Activated CD4-positive, alpha-beta memory T cell treated with anti-CD3 and anti-CD28 coated beads, Interleukin-2, amount 10 ng/mL, durations not matched to agents 7 days and 5 days (primary cell): ENCODE results near the gene SNRK. TPM values are rescaled to one million over a fixed set of nuclear protein-coding genes. Genes with fewer than 3 reads are reported as not detected.
A peak's percentile ranks its signal among the peaks of the same experiment; 100 is the strongest.

ENCODE experiments used
- CTCF ChIA-PET: fragments of 350-600 bp; sonication (Branson Sonifier 250); formaldehyde crosslinking; loops from one replicate; lab custom pipeline; 2021; ENCODE audit warnings: antibody characterized with exemption, inconsistent platforms; lab: Charles Lee
- POLR2A ChIA-PET: fragments of 350-600 bp; sonication (Branson Sonifier 250); formaldehyde crosslinking; loops from one replicate; lab custom pipeline; 2021; ENCODE audit warnings: antibody characterized with exemption; lab: Charles Lee
- DNase-seq: peaks from one replicate; pipeline ENCODE4 v3.0.0-alpha.2; 2020
- H3K27ac Mint-ChIP-seq: one replicate; pipeline ENCODE4 v1.8.0; 2021; ENCODE audit warnings: mild to moderate bottlenecking, mixed read lengths
- H3K27me3 Mint-ChIP-seq: one replicate; pipeline ENCODE4 v1.8.0; 2021; ENCODE audit warnings: mixed read lengths
- H3K36me3 Mint-ChIP-seq: one replicate; pipeline ENCODE4 v1.8.0; 2021; ENCODE audit warnings: low read depth, mixed read lengths
- H3K4me1 Mint-ChIP-seq: one replicate; pipeline ENCODE4 v1.8.0; 2021; ENCODE audit warnings: mixed read lengths
- H3K4me3 Mint-ChIP-seq: one replicate; pipeline ENCODE4 v1.8.0; 2021; ENCODE audit warnings: mild to moderate bottlenecking, mixed read lengths
- H3K9me3 Mint-ChIP-seq: one replicate; pipeline ENCODE4 v1.8.0; 2021; ENCODE audit warnings: mixed read lengths
- total RNA-seq, 2 experiments: library from RNA; stranded (reverse); gene quantifications; one replicate each; pipeline ENCODE4 v1.2.3, GENCODE V29; 2021

Gene SNRK
- total RNA-seq, 2 experiments from 2014 or later = 71.0 to 73.1 TPM

- Mint-ChIP-seq H3K27me3 (peaks cover 14% of the 10 kb centered on the region), H3K36me3 (no peaks in the 10 kb centered on the region), H3K27ac (no peak overlapping the region), H3K4me1 (peaks cover 5% of the 10 kb centered on the region), H3K4me3 (no peak overlapping the region), H3K9me3 (no peaks in the 10 kb centered on the region)
- ChIA-PET CTCF (interaction anchor here (1.0 to 1.2 kb wide), 2 partner anchors 11 to 117 kb away, joined by 3 read pairs; no protein-coding TSS in a partner anchor), POLR2A (no interaction called here)
- no peak for DNase-seq
These were observed 6.8 kb upstream of the SNRK start for GRCh38 chr3:43279532-43279931.

DNA sequence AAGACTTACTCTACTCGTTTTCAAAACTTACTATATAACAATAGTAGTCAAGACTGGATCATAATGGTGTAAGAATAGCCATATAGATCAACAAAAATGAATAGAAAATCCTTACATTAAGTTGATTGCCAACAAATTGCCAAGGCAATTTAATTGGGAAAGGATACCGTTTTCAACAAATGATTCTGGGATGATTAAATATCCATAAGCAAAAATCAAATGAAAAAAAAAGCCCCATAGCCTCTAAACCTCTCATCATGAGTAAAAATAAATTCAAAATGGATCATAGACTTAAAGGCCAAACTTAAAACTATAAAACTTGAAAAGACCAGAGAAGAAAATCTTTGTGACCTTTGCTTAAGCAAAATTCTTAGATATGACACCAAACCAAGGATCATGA, 5.3 kb upstream of the SNRK start:
- Mint-ChIP-seq H3K27me3 (peaks cover 14% of the 10 kb centered on the region), H3K36me3 (no peaks in the 10 kb centered on the region), H3K27ac (no peak overlapping the region), H3K4me1 (peaks cover 9% of the 10 kb centered on the region), H3K9me3 (no peaks in the 10 kb centered on the region), H3K4me3 (no peak overlapping the region)
- POLR2A ChIA-PET = no interaction called here
- no peak for DNase-seq
- CTCF ChIA-PET = interaction anchor here (1.2 to 1.9 kb wide), 2 partner anchors 11 to 118 kb away, joined by 3 to 5 read pairs; no protein-coding TSS in a partner anchor

DNA sequence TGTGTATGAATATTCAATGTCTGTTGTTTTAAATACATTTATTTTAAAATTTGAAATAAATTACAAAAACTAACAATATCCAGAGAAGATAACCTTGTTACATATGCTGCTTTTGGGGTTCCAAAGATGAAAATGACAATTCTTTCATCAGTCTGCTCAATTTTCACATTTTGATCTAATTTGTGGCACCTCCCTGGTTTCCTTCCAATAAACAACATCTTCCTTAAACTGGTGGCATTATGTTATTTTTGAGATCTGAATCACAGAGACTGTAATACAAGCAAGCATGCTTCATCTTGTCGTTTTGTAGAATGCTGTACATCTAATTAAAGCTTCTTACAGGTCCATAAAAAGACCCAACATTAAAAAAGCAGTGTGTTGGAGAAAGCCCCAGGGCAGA, 2.2 kb upstream of the SNRK start:
- no peak for DNase-seq
- ChIA-PET CTCF (interaction anchor here (1.6 kb wide), 1 partner anchor 121 kb away, joined by 3 read pairs; no protein-coding TSS in a partner anchor), POLR2A (interaction anchor here (1.1 to 3.7 kb wide), 4 partner anchors 13 to 218 kb away, joined by 3 to 82 read pairs (median 10); no protein-coding TSS in a partner anchor)
- Mint-ChIP-seq H3K4me1 (peaks cover 17% of the 10 kb centered on the region), H3K27me3 (peaks cover 12% of the 10 kb centered on the region), H3K36me3 (peaks cover 17% of the 10 kb centered on the region), H3K27ac (no peak overlapping the region), H3K9me3 (no peaks in the 10 kb centered on the region), H3K4me3 (no peak overlapping the region)

- H3K4me1 Mint-ChIP-seq = peaks cover 30% of the 10 kb centered on the region
- POLR2A ChIA-PET = interaction anchor here (0.6 to 3.7 kb wide), 20 partner anchors 11 to 237 kb away, joined by 3 to 82 read pairs (median 5); no protein-coding TSS in a partner anchor
- CTCF ChIA-PET = interaction anchor here (1.2 to 2.7 kb wide), 6 partner anchors 11 to 123 kb away, joined by 4 to 15 read pairs (median 8); no protein-coding TSS in a partner anchor
- H3K27me3 Mint-ChIP-seq = peaks cover 7% of the 10 kb centered on the region
- peak overlapping the region; percentile 94 for H3K27ac Mint-ChIP-seq
- no peak for DNase-seq
- H3K4me3 Mint-ChIP-seq = peak overlapping the region; percentile 94
- peaks cover 32% of the 10 kb centered on the region for H3K36me3 Mint-ChIP-seq
- no peaks in the 10 kb centered on the region for H3K9me3 Mint-ChIP-seq
These were observed 696 bp upstream of the SNRK start for GRCh38 chr3:43285644-43286043.

GRCh38 chr3:43286841-43287499, 630 bp downstream of the SNRK start:
- peaks cover 3% of the 10 kb centered on the region for H3K27me3 Mint-ChIP-seq
- POLR2A ChIA-PET = interaction anchor here (0.6 to 3.7 kb wide), 19 partner anchors 10 to 216 kb away, joined by 3 to 82 read pairs (median 5); no protein-coding TSS in a partner anchor
- H3K9me3 Mint-ChIP-seq = no peaks in the 10 kb centered on the region
- H3K36me3 Mint-ChIP-seq = peaks cover 43% of the 10 kb centered on the region
- CTCF ChIA-PET = interaction anchor here (1.2 to 2.7 kb wide), 6 partner anchors 9 to 124 kb away, joined by 4 to 15 read pairs (median 8); no protein-coding TSS in a partner anchor
- peak; percentile 38 for DNase-seq
- H3K27ac Mint-ChIP-seq = peak overlapping the region; percentile 86
- H3K4me3 Mint-ChIP-seq = peak overlapping the region; percentile 85
- H3K4me1 Mint-ChIP-seq = peaks cover 43% of the 10 kb centered on the region

GRCh38 chr3:43287500-43287873, 1.1 kb downstream of the SNRK start:
- ChIA-PET CTCF (interaction anchor here (1.5 to 2.7 kb wide), 5 partner anchors 12 to 125 kb away, joined by 4 to 15 read pairs (median 9); no protein-coding TSS in a partner anchor), POLR2A (interaction anchor here (0.6 to 3.7 kb wide), 11 partner anchors 9 to 215 kb away, joined by 3 to 82 read pairs (median 5); no protein-coding TSS in a partner anchor)
- H3K4me3 Mint-ChIP-seq = peak overlapping the region; percentile 85
- DNase-seq = no peak
- peaks cover 2% of the 10 kb centered on the region for H3K27me3 Mint-ChIP-seq
- H3K9me3 Mint-ChIP-seq = no peaks in the 10 kb centered on the region
- H3K36me3 Mint-ChIP-seq = peaks cover 46% of the 10 kb centered on the region
- H3K27ac Mint-ChIP-seq = peak overlapping the region; percentile 86
- peaks cover 48% of the 10 kb centered on the region for H3K4me1 Mint-ChIP-seq

GRCh38 chr3:43288366-43288765, 2.0 kb downstream of the SNRK start:
- peak overlapping the region; percentile 86 for H3K27ac Mint-ChIP-seq
- H3K4me3 Mint-ChIP-seq = peak overlapping the region; percentile 85
- peaks cover 57% of the 10 kb centered on the region for H3K4me1 Mint-ChIP-seq
- ChIA-PET POLR2A (interaction anchor here (1.0 to 4.9 kb wide), 4 partner anchors 12 to 126 kb away, joined by 3 to 39 read pairs (median 10); no protein-coding TSS in a partner anchor), CTCF (interaction anchor here (1.1 kb wide), 1 partner anchor 126 kb away, joined by 4 read pairs; no protein-coding TSS in a partner anchor)
- H3K27me3 Mint-ChIP-seq = peaks cover 2% of the 10 kb centered on the region
- H3K36me3 Mint-ChIP-seq = peaks cover 55% of the 10 kb centered on the region
- no peaks in the 10 kb centered on the region for H3K9me3 Mint-ChIP-seq
- DNase-seq = no peak

- Mint-ChIP-seq H3K4me1 (peaks cover 60% of the 10 kb centered on the region), H3K9me3 (no peaks in the 10 kb centered on the region), H3K4me3 (peak overlapping the region; percentile 85), H3K27ac (peak overlapping the region; percentile 86), H3K27me3 (no peaks in the 10 kb centered on the region), H3K36me3 (peaks cover 55% of the 10 kb centered on the region)
- ChIA-PET POLR2A (interaction anchor here (1.0 to 4.9 kb wide), 5 partner anchors 10 to 126 kb away, joined by 3 to 39 read pairs (median 5); no protein-coding TSS in a partner anchor), CTCF (interaction anchor here (1.1 kb wide), 1 partner anchor 126 kb away, joined by 4 read pairs; no protein-coding TSS in a partner anchor)
- no peak for DNase-seq
These were observed 2.5 kb downstream of the SNRK start for GRCh38 chr3:43288850-43289249.

GRCh38 chr3:43289401-43289800, 3.1 kb downstream of the SNRK start:
- peaks cover 65% of the 10 kb centered on the region for H3K4me1 Mint-ChIP-seq
- H3K4me3 Mint-ChIP-seq = peak overlapping the region; percentile 85
- H3K9me3 Mint-ChIP-seq = no peaks in the 10 kb centered on the region
- POLR2A ChIA-PET = interaction anchor here (1.0 to 4.9 kb wide), 6 partner anchors 9 to 127 kb away, joined by 3 to 39 read pairs (median 6); no protein-coding TSS in a partner anchor
- H3K27me3 Mint-ChIP-seq = no peaks in the 10 kb centered on the region
- DNase-seq = no peak
- CTCF ChIA-PET = interaction anchor here (1.7 kb wide), 1 partner anchor 89 kb away, joined by 6 read pairs; no protein-coding TSS in a partner anchor
- H3K27ac Mint-ChIP-seq = peak overlapping the region; percentile 86
- peaks cover 59% of the 10 kb centered on the region for H3K36me3 Mint-ChIP-seq

GRCh38 chr3:43289841-43290470, 3.6 kb downstream of the SNRK start:
- H3K9me3 Mint-ChIP-seq = no peaks in the 10 kb centered on the region
- POLR2A ChIA-PET = interaction anchor here (1.2 to 4.9 kb wide), 8 partner anchors 9 to 127 kb away, joined by 3 to 39 read pairs (median 4); no protein-coding TSS in a partner anchor
- H3K4me3 Mint-ChIP-seq = peak overlapping the region; percentile 85
- CTCF ChIA-PET = interaction anchor here (1.0 to 1.7 kb wide), 5 partner anchors 22 to 128 kb away, joined by 3 to 6 read pairs (median 4); no protein-coding TSS in a partner anchor
- H3K27ac Mint-ChIP-seq = peak overlapping the region; percentile 86
- H3K4me1 Mint-ChIP-seq = peaks cover 71% of the 10 kb centered on the region
- DNase-seq = no peak
- peaks cover 65% of the 10 kb centered on the region for H3K36me3 Mint-ChIP-seq
- H3K27me3 Mint-ChIP-seq = no peaks in the 10 kb centered on the region

- peaks cover 68% of the 10 kb centered on the region for H3K36me3 Mint-ChIP-seq
- ChIA-PET CTCF (interaction anchor here (1.1 to 1.7 kb wide), 5 partner anchors 10 to 128 kb away, joined by 3 to 6 read pairs (median 5); no protein-coding TSS in a partner anchor), POLR2A (interaction anchor here (0.6 to 4.9 kb wide), 7 partner anchors 15 to 1081 kb away, joined by 3 to 39 read pairs (median 4); no protein-coding TSS in a partner anchor)
- H3K27ac Mint-ChIP-seq = peak overlapping the region; percentile 86
- H3K27me3 Mint-ChIP-seq = no peaks in the 10 kb centered on the region
- peak overlapping the region; percentile 85 for H3K4me3 Mint-ChIP-seq
- no peak for DNase-seq
- peaks cover 76% of the 10 kb centered on the region for H3K4me1 Mint-ChIP-seq
- H3K9me3 Mint-ChIP-seq = no peaks in the 10 kb centered on the region
These were observed 4.6 kb downstream of the SNRK start for GRCh38 chr3:43290956-43291355.

- H3K4me3 Mint-ChIP-seq = peak overlapping the region; percentile 85
- ChIA-PET POLR2A (interaction anchor here (1.0 to 4.9 kb wide), 3 partner anchors 55 to 129 kb away, joined by 3 to 39 read pairs (median 15); no protein-coding TSS in a partner anchor), CTCF (interaction anchor here (0.9 to 1.7 kb wide), 4 partner anchors 11 to 129 kb away, joined by 3 to 5 read pairs (median 4); no protein-coding TSS in a partner anchor)
- H3K27ac Mint-ChIP-seq = peak overlapping the region; percentile 86
- no peak for DNase-seq
- no peaks in the 10 kb centered on the region for H3K9me3 Mint-ChIP-seq
- peaks cover 78% of the 10 kb centered on the region for H3K4me1 Mint-ChIP-seq
- H3K27me3 Mint-ChIP-seq = no peaks in the 10 kb centered on the region
- peaks cover 68% of the 10 kb centered on the region for H3K36me3 Mint-ChIP-seq
These were observed 5.2 kb downstream of the SNRK start for GRCh38 chr3:43291546-43291945.
